ENCODE results near the gene MT1B.

The MT1B gene

GRCh38 chr16:56651586-56651985 is at the start of gene MT1B:
MT1B (plus strand) TSS chr16:56651886; CDS start chr16:56651954, 68 bp downstream.
- DNase-seq: no peak

- DNase-seq: peak; percentile 6 to 59 (median 25)
These were observed 48.1 kb upstream of the MT1B start for GRCh38 chr16:56603589-56603988.

GRCh38 chr16:56604966-56605365 is 46.7 kb upstream of the MT1B start:
- no peak for DNase-seq

- DNase-seq: no peak
These were observed 46.2 kb upstream of the MT1B start for GRCh38 chr16:56605475-56605874.

- no peak for DNase-seq
These were observed 45.6 kb upstream of the MT1B start for GRCh38 chr16:56606071-56606475.

- no peak for DNase-seq
These were observed 45.1 kb upstream of the MT1B start for GRCh38 chr16:56606476-56607108.

GRCh38 chr16:56607109-56607618 is 44.5 kb upstream of the MT1B start:
- DNase-seq: no peak

- DNase-seq: no peak
These were observed 44.0 kb upstream of the MT1B start for GRCh38 chr16:56607675-56608042.

GRCh38 chr16:56608043-56608875 is 43.4 kb upstream of the MT1B start, which contains the start of gene MT2A:
MT2A (plus strand) TSS chr16:56608584; CDS start chr16:56608656, 72 bp downstream.
- DNase-seq: peak; percentile 81 to 87 (median 87)

- peak; percentile 5 to 58 (median 55) for DNase-seq
These were observed 42.7 kb upstream of the MT1B start for GRCh38 chr16:56608876-56609462.

GRCh38 chr16:56609463-56609921 is 42.2 kb upstream of the MT1B start:
- peak; percentile 9 to 62 (median 43) for DNase-seq

GRCh38 chr16:56610017-56610608 is 41.6 kb upstream of the MT1B start:
- peak in 2 of 3 experiments; percentile 17 to 25 for DNase-seq

GRCh38 chr16:56610609-56611111 is 41.0 kb upstream of the MT1B start:
- no peak for DNase-seq

- no peak for DNase-seq
These were observed 40.3 kb upstream of the MT1B start for GRCh38 chr16:56611281-56611833.

GRCh38 chr16:56613706-56614105 is 38.0 kb upstream of the MT1B start:
- no peak for DNase-seq

GRCh38 chr16:56614549-56614991 is 37.1 kb upstream of the MT1B start:
- no peak for DNase-seq

GRCh38 chr16:56615353-56615752 is 36.3 kb upstream of the MT1B start:
- DNase-seq: no peak

GRCh38 chr16:56616608-56617211 is 35.0 kb upstream of the MT1B start:
- DNase-seq: no peak

- DNase-seq: no peak
These were observed 34.2 kb upstream of the MT1B start for GRCh38 chr16:56617212-56618085.

GRCh38 chr16:56618138-56618537 is 33.5 kb upstream of the MT1B start:
- DNase-seq: no peak

GRCh38 chr16:56620339-56620897 is 31.3 kb upstream of the MT1B start:
- DNase-seq: no peak
